GM13977 (cell line): ENCODE results near the gene SP100.
"Not testable (repeated sequence)": the region's sequence is repeated elsewhere in the genome, so short reads cannot be mapped to it uniquely, and the experiment has no call there.

Source experiments
- DNase-seq: peaks from one replicate; pipeline ENCODE4 v3.0.0; 2012; ENCODE audit warnings: low spot score
- CTCF ChIP-seq: IDR thresholded peaks from 2 replicates; pipeline ENCODE4 v1.5.1; 2012; ENCODE audit warnings: mild to moderate bottlenecking, control low read depth; ENCODE audit not compliant: insufficient read depth; ENCODE audit errors: extremely low read depth, missing control alignments
- in situ Hi-C: fragments of 300-500 bp; cut with MboI; formaldehyde crosslinking; loops from one replicate; pipeline ENCODE4 v1.12.0; 2022; ENCODE audit warnings: low sequenced_read_pairs, low pct_unique_long_range_greater_than_20kb, mixed read lengths, inconsistent platforms; ENCODE audit not compliant: unreplicated experiment

The SP100 gene

GRCh38 chr2:230429513-230429912 is 13.5 kb downstream of the SP100 start:
- TF ChIP-seq CTCF: no peak

GRCh38 chr2:230430957-230431910 is 15.2 kb downstream of the SP100 start:
- no peak for DNase-seq
- TF ChIP-seq CTCF: no peak
- in situ Hi-C loops: no loop called here

More at GRCh38 chr2:230429513-230429912, 13.5 kb downstream of the SP100 start:
- in situ Hi-C loops: no loop called here
- DNase-seq: no peak

GRCh38 chr2:230434677-230435324 is 18.8 kb downstream of the SP100 start:
- TF ChIP-seq CTCF: no peak
- in situ Hi-C loops: no loop called here
- no peak for DNase-seq

GRCh38 chr2:230435431-230435830 is 19.4 kb downstream of the SP100 start:
- no peak for TF ChIP-seq CTCF
- in situ Hi-C loops: no loop called here
- DNase-seq: no peak

- DNase-seq, in situ Hi-C loops: not testable (repeated sequence)
Measured at GRCh38 chr2:230439121-230439520, 23.1 kb downstream of the SP100 start.

- no peak for TF ChIP-seq CTCF
- no peak for DNase-seq
- in situ Hi-C loops: no loop called here
Measured at GRCh38 chr2:230439590-230439989, 23.6 kb downstream of the SP100 start.
